ENCODE data around the gene ZNF91.

GRCh38 chr19:23391236-23391635 is 4.0 kb downstream of the ZNF91 start:
- TF ChIP-seq SP7 (tag by site-specific recombination; IDR thresholded peaks at IDR 0.05) (no peak), ELK4 (IDR thresholded peaks at IDR 0.05; ENCODE audit: borderline replicate concordance, low read depth, low read length) (no peak), ZNF558 (tag by site-specific recombination; IDR thresholded peaks at IDR 0.05) (no peak), ZBTB6 (tag by site-specific recombination; IDR thresholded peaks at IDR 0.05) (no peak), ZNF548 (tag by site-specific recombination; IDR thresholded peaks at IDR 0.05) (no peak)

Data from HEK293 (cell line).